MCF 10A (cell line): ENCODE results near the gene PCDHGA6. TPM values are rescaled to one million over a fixed set of nuclear protein-coding genes. Genes with fewer than 3 reads are reported as not detected.
"Not testable (repeated sequence)": the region's sequence is repeated elsewhere in the genome, so short reads cannot be mapped to it uniquely, and the experiment has no call there.

ENCODE experiments used
- BruUV-seq: library from RNA; stranded (reverse); fragments of 400-500 nt; replicated peaks from 2 replicates; lab custom pipeline; 2021; lab: Mats Ljungman, UMichigan
- CTCF ChIA-PET: fragments of 300-600 bp; sonication (Branson Sonifier 250); formaldehyde crosslinking; extraction: SDS; loops from one replicate; lab custom pipeline; 2021; ENCODE audit warnings: antibody characterized with exemption, inconsistent platforms; lab: Yijun Ruan, JAX
- POLR2A ChIA-PET: fragments of 300-600, 350-650 bp; sonication (Branson Sonifier 250); formaldehyde crosslinking; extraction: SDS; loops from one replicate; lab custom pipeline; 2020; ENCODE audit warnings: antibody characterized with exemption, inconsistent platforms; lab: Yijun Ruan, JAX
- DNase-seq: peaks from one replicate; pipeline ENCODE4 v3.0.0-alpha.2; 2018; ENCODE audit not compliant: unreplicated experiment
- H3K27ac Mint-ChIP-seq: one replicate; pipeline ENCODE4 v1.8.0; 2022; ENCODE audit warnings: mild to moderate bottlenecking, low read depth, mixed read lengths; ENCODE audit not compliant: unreplicated experiment
- H3K27me3 Mint-ChIP-seq: one replicate; pipeline ENCODE4 v1.8.0; 2022; ENCODE audit warnings: mixed read lengths; ENCODE audit not compliant: insufficient read depth, unreplicated experiment
- H3K36me3 Mint-ChIP-seq: one replicate; pipeline ENCODE4 v1.8.0; 2022; ENCODE audit warnings: mild to moderate bottlenecking, moderate library complexity, mixed read lengths; ENCODE audit not compliant: insufficient read depth, unreplicated experiment
- H3K4me1 Mint-ChIP-seq: one replicate; pipeline ENCODE4 v1.8.0; 2022; ENCODE audit warnings: mixed read lengths; ENCODE audit not compliant: insufficient read depth, unreplicated experiment
- H3K4me3 Mint-ChIP-seq: one replicate; pipeline ENCODE4 v1.8.0; 2022; ENCODE audit warnings: mild to moderate bottlenecking, moderate library complexity, mixed read lengths; ENCODE audit not compliant: unreplicated experiment
- H3K9me3 Mint-ChIP-seq: one replicate; pipeline ENCODE4 v1.8.0; 2022; ENCODE audit warnings: mixed read lengths; ENCODE audit not compliant: unreplicated experiment
- CTCF ChIP-seq: fragments of 200-600 bp; IDR thresholded peaks from one replicate; pipeline ENCODE4 v1.8.0; 2022; ENCODE audit warnings: antibody characterized with exemption, mild to moderate bottlenecking; ENCODE audit not compliant: unreplicated experiment
- intact Hi-C: fragments of 100-400 bp; cut with micrococcal nuclease; formaldehyde crosslinking; loops from 2 replicates; pipeline ENCODE4 v1.14.1; 2022
- total RNA-seq: library from RNA; stranded (reverse); gene quantifications from 2 replicates; pipeline ENCODE4 v1.2.3, GENCODE V29; 2022

PCDHGA6 gene
- total RNA-seq, 1 experiment from 2014 or later = 0.44 TPM

- intact Hi-C loops = no loop called here
- ChIA-PET CTCF (interaction anchor here (1.1 to 3.3 kb wide), 5 partner anchors 23 to 189 kb away, joined by 3 to 16 read pairs (median 8); partner anchors contain the start of genes PCDHB14, PCDHGA1, PCDHGA10 and TAF7), POLR2A (no interaction called here)
- DNase-seq = no peak
- no peaks in the 10 kb centered on the region for H3K36me3 Mint-ChIP-seq
- peaks cover 29% of the 10 kb centered on the region for H3K9me3 Mint-ChIP-seq
- no peaks in the 10 kb centered on the region for H3K4me1 Mint-ChIP-seq
- H3K27me3 Mint-ChIP-seq = no peaks in the 10 kb centered on the region
- no TSS peak for BruUV-seq
- no peak for TF ChIP-seq CTCF
- no peak overlapping the region for H3K27ac Mint-ChIP-seq
- no peak overlapping the region for H3K4me3 Mint-ChIP-seq
Measured at GRCh38 chr5:141389153-141390042, 15.7 kb downstream of the PCDHGA6 start.

GRCh38 chr5:141392429-141393198, 18.9 kb downstream of the PCDHGA6 start, which contains the start of gene PCDHGA8:
Gene PCDHGA8, plus strand, starts transcription at chr5:141392633. Its CDS starts 181 bp downstream, at chr5:141392814.
- intact Hi-C loops = no loop called here
- TF ChIP-seq CTCF = no peak
- ChIA-PET POLR2A (no interaction called here), CTCF (interaction anchor here (0.6 to 2.5 kb wide), 7 partner anchors 10 to 172 kb away, joined by 3 to 14 read pairs (median 3); partner anchors contain the start of genes PCDHGA5 and PCDHGA7)
- no peak within 1 kb of the TSS for H3K27ac Mint-ChIP-seq
- no peaks in the 10 kb centered on the region for H3K36me3 Mint-ChIP-seq
- H3K4me1 Mint-ChIP-seq = no peaks in the 10 kb centered on the region
- no peaks in the 10 kb centered on the region for H3K27me3 Mint-ChIP-seq
- peaks cover 35% of the 10 kb centered on the region for H3K9me3 Mint-ChIP-seq
- no peak within 1 kb of the TSS for H3K4me3 Mint-ChIP-seq
- BruUV-seq = no TSS peak
- DNase-seq = peak; percentile 23

- H3K4me1 Mint-ChIP-seq = no peaks in the 10 kb centered on the region
- H3K9me3 Mint-ChIP-seq = peaks cover 34% of the 10 kb centered on the region
- no peak overlapping the region for H3K4me3 Mint-ChIP-seq
- no TSS peak for BruUV-seq
- POLR2A ChIA-PET = no interaction called here
- no peak overlapping the region for H3K27ac Mint-ChIP-seq
- TF ChIP-seq CTCF = no peak
- DNase-seq = no peak
- CTCF ChIA-PET = interaction anchor here (0.6 to 2.5 kb wide), 7 partner anchors 13 to 174 kb away, joined by 3 to 14 read pairs (median 3); partner anchors contain the start of gene PCDHGA5
- no peaks in the 10 kb centered on the region for H3K27me3 Mint-ChIP-seq
- no peaks in the 10 kb centered on the region for H3K36me3 Mint-ChIP-seq
- intact Hi-C loops = no loop called here
Measured at GRCh38 chr5:141393267-141393666, 19.6 kb downstream of the PCDHGA6 start.

- H3K4me1 Mint-ChIP-seq, DNase-seq, POLR2A ChIA-PET, H3K4me3 Mint-ChIP-seq, H3K27ac Mint-ChIP-seq, BruUV-seq, H3K36me3 Mint-ChIP-seq, intact Hi-C loops, H3K27me3 Mint-ChIP-seq: not testable (repeated sequence)
- CTCF ChIA-PET = interaction anchor here (0.6 to 3.7 kb wide), 4 partner anchors 128 to 170 kb away, joined by 3 to 32 read pairs (median 12); no protein-coding TSS in a partner anchor
- peaks cover 29% of the 10 kb centered on the region for H3K9me3 Mint-ChIP-seq
Measured at GRCh38 chr5:141394401-141395187, 20.9 kb downstream of the PCDHGA6 start.
